GM18870 (cell line): ENCODE data around the gene PLET1.

Source experiments
- ATAC-seq: cut with Tn5 transposase; IDR thresholded peaks from one replicate; pipeline ENCODE4 v1.9.1; 2021; ENCODE audit warnings: moderate library complexity; ENCODE audit not compliant: unreplicated experiment

PLET1 gene, protein sequence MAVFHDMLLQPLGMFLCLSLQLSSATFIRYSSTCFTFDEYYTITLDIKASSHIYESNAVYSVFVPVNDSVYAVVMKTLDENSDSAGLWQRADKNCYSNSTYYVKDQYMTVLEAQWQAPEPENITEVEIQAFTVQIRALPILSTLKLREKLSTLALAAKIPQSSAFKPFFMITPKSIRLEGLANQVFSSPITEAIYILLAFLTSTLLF

GRCh38 chr11:112260490-112260889 lies at the start of gene PLET1:
Gene PLET1 (minus strand): TSS chr11:112260860. CDS start chr11:112260589, 271 bp downstream.
- no peak for ATAC-seq

- ATAC-seq = no peak
These were observed 49.8 kb upstream of the PLET1 start for GRCh38 chr11:112310419-112310818.

- ATAC-seq = no peak
These were observed 48.0 kb upstream of the PLET1 start for GRCh38 chr11:112308651-112309050.

- no peak for ATAC-seq
These were observed 47.0 kb upstream of the PLET1 start for GRCh38 chr11:112307616-112308015.

- ATAC-seq = no peak
These were observed 45.6 kb upstream of the PLET1 start for GRCh38 chr11:112306230-112306629.

GRCh38 chr11:112304914-112305313 lies 44.3 kb upstream of the PLET1 start:
- ATAC-seq = no peak

- no peak for ATAC-seq
These were observed 43.0 kb upstream of the PLET1 start for GRCh38 chr11:112303616-112304015.

- ATAC-seq = no peak
These were observed 41.7 kb upstream of the PLET1 start for GRCh38 chr11:112302226-112302868.

GRCh38 chr11:112300094-112300786 lies 39.6 kb upstream of the PLET1 start:
- no peak for ATAC-seq

GRCh38 chr11:112298535-112298934 lies 37.9 kb upstream of the PLET1 start:
- no peak for ATAC-seq

DNA sequence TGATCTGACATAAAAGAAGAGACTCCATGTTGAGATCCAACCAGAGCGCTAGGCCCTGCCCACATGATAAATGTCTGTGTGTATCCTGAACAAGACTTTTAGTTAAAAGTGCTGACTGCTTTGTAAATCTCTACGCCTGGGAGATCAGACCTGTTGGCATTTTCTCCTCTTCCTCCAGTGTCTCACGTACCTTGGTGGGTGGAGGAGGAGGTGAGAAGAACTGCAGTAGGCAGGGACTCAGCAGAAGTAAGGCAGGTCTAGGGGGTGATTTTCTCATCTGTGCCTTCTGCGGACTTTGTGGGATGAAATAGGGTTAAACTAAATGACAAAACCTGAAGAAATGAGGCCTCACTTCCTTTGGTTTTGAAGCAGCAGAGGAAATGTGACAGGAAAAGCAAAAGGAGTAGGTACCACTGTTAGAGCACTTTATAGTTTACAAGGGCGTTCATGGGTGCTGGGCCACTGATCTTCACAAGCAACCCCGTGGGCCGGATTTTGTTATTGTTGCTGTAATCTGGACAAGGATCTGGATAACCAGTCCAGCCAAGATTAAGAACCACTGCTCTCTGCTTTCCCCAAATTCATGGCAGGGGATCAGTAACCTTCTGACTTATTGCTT lies 36.7 kb upstream of the PLET1 start:
- ATAC-seq = no peak

- no peak for ATAC-seq
These were observed 35.4 kb upstream of the PLET1 start for GRCh38 chr11:112296044-112296443.

- ATAC-seq = no peak
These were observed 34.2 kb upstream of the PLET1 start for GRCh38 chr11:112294688-112295340.

DNA sequence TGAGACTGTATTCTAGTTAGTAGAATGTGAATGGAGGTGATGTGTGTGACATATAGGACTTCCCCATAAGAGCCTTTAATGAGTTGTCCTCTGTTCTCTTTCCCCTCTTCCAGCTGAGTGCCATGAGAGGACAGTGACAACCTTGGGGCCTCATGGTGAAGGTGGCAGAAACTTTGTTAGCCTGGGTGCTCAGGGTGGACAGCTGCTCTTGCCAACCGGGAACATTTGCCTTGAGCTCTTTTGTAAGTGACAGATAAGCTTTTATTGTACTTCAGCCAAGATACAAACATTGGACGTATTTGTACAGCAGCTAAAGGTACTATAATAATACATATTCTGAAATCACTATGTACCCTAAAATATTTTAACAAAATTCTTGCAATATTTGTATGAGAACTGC lies 33.0 kb upstream of the PLET1 start:
- ATAC-seq = no peak

GRCh38 chr11:112292785-112293407 lies 32.2 kb upstream of the PLET1 start:
- ATAC-seq = no peak

- ATAC-seq = no peak
These were observed 31.5 kb upstream of the PLET1 start for GRCh38 chr11:112292188-112292587.

DNA sequence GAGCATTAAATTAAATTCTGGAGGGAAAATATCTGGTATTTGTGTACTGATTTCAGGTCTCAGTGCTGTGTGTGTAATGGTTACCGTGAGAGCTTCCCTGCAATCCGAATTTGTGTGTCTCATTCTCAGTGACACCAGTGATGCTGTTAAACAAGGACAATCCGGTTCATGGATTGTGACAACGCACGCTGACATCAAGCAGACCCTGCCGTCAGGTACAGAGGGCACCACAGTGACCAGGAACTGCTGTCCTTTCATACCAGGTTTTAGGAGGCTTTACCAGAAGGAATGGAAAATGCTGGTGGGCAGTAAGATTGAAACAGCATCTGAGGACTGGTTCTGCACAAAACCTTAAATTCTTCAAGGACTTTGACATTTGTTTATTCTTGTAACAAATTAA lies 30.5 kb upstream of the PLET1 start:
- no peak for ATAC-seq

GRCh38 chr11:112290493-112290850 lies 29.8 kb upstream of the PLET1 start:
- ATAC-seq = no peak

- no peak for ATAC-seq
These were observed 29.2 kb upstream of the PLET1 start for GRCh38 chr11:112289588-112290492.

- no peak for ATAC-seq
These were observed 27.4 kb upstream of the PLET1 start for GRCh38 chr11:112288021-112288420.
